ENCODE data around the gene SART1.
A peak's percentile ranks its signal among the peaks of the same experiment; 100 is the strongest.
"Not testable (repeated sequence)": the region's sequence is repeated elsewhere in the genome, so short reads cannot be mapped to it uniquely, and the experiment has no call there.

The SART1 gene

DNA sequence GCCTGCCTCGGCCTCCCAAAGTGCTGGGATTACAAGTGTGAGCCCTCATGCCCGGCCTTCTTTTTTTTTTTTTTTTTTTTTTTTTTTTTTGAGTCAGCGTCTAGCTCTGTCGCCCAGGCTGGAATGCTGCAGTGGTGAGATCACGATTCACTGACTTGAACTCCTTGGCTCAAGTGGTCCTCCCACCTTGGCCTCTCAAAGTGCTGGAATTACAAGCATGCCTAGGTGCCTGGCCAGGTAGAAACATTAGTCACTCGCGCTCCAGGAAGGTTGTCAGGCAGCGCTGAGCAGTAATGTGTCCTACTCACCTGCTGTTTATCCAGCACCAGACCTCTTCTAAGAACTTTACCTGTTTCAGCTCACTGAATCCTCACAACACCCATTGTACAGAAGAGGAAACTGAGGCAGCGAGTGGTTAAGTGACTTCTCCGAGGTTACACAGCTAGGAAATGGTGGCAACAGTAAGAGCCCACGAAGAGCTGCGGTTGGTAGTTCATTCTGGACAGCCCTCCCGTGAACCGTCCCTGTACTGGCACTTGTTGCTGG, 49.8 kb downstream of the SART1 start:
- DNase-seq = peak in 1 of 10 donors; percentile 14
- intact Hi-C loops (cut with DNase I) = no loop called here

DNA sequence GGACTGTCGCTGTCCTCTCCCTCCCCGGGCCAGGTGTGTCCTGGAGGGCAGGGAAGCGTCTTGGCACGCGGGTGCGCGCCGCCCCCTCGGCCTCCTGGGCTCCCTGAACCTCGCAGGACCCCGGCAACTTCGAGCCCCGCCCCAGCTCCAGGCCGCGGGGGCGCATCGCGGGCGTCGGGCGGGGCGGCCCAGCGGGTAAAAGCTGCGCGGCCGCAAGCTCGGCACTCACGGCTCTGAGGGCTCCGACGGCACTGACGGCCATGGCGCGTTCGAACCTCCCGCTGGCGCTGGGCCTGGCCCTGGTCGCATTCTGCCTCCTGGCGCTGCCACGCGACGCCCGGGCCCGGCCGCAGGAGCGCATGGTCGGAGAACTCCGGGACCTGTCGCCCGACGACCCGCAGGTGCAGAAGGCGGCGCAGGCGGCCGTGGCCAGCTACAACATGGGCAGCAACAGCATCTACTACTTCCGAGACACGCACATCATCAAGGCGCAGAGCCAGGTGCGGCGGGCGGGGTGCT, 50.3 kb downstream of the SART1 start, which contains the start of gene CST6:
Gene CST6, plus strand, starts transcription at position 224 of the 519 bp plus-strand sequence. Its CDS starts 37 bp downstream, at position 261.
- DNase-seq = peak in 2 of 10 donors; percentile 65 to 67
- intact Hi-C loops (cut with DNase I) = no loop called here

DNA sequence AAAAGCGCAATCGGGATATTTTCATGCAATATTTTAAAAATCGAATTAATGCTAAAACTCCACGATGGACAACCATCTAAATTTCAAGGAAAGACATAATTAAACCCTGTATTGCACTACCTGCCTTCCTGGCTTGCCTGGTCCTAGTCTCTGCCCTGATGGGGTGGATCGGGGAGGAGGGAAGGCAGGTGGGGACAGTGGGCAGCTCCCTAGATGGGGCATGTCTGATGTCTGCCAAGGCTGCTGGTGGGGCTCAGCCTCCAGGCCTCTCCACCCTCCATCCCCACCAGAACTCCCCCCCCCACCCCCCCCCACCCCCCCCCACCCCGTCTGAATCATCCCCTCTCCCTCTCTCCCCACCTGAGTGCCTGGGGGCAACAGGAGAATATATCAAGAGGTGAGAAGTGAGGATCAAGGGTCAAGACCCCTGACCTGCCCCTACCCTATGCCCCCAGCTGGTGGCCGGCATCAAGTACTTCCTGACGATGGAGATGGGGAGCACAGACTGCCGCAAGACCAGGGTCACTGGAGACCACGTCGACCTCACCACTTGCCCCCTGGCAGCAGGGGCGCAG, 50.9 kb downstream of the SART1 start:
- DNase-seq = peak in 1 of 10 donors; percentile 31
- intact Hi-C loops (cut with DNase I) = no loop called here

DNA sequence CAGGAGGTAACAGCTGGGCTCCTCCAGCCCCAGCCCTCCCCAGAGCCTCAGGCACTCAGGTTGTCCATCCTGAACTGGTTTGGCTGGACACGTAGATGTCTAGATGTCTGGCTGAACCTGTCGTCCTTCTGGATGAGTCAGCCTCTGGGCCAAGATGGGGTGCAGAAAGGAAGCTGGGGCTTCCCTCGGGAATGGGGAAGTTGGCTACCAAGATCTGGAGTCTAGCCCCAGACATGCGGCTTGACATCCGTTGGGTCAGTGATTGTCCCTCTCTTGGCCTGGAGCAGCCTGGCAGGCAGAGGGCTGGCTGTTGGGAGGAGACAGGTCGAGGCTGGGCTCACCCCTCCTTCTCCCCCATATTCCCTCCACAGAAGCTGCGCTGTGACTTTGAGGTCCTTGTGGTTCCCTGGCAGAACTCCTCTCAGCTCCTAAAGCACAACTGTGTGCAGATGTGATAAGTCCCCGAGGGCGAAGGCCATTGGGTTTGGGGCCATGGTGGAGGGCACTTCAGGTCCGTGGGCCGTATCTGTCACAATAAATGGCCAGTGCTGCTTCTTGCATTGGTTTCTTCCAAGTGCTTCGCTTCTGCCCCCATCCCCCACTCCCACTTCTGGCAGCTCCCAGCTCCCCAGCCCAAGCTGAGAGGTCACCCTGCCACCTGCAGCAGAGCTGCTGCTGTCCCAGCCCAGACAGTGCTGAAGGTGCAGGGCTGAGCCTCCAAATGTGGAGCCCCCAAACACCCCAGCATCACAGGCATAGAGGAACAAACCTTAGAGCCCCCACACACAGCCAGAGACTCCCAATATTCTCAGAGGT, 51.6 kb downstream of the SART1 start:
- peak in 2 of 10 donors; percentile 26 to 67 for DNase-seq
- intact Hi-C loops (cut with DNase I) = no loop called here

DNA sequence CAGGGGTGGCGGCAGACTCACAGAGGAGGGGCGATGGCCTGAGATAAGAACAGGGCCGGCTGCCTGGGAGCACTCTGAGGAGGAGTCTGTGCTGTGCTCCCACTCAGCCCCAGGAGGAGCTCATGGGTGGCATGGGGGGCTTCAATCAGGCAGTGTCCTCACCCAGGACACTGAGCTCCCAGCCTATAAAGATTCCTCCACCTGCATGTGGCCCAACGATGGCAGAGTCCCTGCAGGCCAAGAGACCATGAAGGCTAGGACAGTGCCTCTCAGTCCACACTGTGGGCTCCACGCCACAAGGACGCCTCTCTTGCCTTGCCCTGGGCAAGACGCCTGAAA, 52.2 kb downstream of the SART1 start:
- intact Hi-C loops (cut with DNase I) = no loop called here
- peak in 2 of 10 donors; percentile 22 to 51 for DNase-seq

DNA sequence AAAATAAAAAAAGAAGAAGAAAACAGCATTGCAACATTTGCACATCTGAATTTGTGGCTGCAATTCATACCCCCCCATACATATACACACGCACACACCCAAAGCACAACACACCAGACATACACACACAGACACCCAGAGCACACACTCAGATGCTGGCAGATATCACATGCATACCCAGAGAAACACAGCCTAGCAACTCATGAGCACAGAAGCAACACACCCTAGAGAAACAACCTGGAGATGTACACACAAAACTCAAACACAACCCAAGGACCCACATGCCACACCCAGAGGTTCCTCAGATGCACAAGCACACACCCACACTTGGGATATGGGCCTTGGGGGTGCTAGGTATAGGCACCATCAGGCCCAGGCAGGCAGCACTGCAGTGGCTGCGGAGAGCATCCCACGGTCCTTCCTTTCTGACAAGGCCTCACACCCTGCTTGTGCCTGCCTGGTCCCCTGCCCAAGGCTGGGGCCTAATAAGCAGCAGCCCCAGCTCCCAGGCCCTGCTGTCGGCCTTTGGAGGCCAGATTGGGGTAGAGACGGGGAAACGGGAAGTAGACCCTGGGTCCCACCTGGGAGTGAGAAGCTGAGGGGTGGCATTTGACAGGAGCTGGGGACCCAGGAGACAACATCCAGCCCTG, 53.4 kb downstream of the SART1 start:
- peak in 1 of 10 donors; percentile 62 for DNase-seq
- intact Hi-C loops (cut with DNase I) = no loop called here

DNA sequence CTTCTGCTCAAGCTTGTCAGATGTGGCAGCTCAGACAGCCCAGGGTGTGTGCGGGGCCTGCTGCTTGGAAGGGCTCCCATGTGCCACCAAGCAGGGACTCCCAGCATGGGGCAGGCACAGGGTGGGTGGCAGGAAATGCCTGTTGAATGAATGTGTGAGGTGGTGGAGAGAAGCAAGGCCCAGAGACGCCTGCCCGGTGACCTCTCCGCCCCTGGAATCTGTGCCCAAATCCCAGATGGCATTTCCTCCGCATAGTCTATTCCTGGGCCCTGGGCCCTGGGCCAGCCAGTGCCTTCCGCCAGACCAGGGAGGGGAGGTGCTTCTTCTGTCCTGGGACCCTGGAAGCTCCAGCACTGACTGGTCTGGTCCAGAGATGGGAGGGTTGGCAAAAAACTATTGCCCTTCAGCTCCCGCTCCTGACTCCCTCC, 53.9 kb downstream of the SART1 start:
- DNase-seq = peak in 1 of 10 donors; percentile 55
- intact Hi-C loops (cut with DNase I) = no loop called here

DNA sequence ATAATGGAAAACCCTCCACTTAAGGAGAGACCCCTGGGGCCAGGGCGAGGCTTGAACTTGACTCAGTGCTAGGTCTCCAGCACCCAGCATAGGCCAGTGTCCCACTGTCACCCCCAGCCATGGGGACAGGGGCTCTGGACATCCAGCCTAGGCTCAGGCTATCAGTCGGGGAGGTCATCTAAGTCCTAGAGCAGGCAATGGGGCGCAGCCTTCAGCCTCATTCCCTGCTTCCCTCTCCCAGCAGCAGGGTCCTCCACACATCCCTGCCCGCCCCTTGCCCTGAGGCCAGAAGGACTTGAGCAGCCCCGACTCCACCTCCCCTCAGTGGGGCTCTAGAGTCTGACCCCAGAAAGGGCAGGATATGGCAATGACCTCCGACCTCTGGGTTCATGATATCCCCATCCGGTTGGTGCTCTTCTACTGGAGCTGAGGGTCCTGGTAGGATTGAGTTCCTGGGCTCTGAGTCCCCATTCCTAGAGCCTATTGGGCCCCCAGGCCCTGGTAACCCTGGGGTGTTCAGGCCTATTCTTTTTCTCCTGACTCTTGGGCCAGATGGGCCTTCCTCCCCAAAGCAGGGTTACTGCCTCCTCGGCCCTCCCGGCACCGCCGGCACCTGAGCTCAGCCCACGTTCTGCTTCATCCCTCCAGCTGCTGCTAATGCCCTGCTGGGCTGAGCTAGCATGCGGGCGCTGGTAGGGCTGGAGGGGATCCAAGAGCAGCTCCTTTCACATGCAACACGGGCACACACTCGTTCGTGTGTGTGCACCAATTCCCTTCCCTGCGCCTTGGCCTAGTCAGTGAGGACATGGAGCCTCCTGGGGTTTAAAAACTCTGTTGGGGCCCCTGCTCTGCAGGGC, 54.6 kb downstream of the SART1 start:
- intact Hi-C loops (cut with DNase I) = no loop called here

DNA sequence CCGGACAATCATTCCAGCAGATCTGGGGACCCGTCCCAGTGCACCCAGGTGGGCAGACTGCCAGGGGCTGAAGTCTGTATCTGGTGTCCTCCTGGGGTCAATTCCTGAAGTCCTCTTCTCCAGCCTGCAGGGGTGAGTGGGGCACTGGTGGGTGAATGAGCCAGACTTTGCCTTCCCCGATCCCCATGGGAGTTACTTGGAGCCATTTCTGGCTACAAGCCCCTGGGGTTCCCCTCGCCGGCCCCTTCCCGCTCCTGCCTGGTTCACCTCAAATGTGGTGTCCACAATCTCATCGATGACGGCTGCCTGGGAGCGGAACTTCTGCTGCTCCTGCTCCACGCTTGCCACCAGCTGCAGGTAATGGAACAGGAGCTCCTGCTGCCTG, 55.3 kb downstream of the SART1 start:
- DNase-seq = peak in 2 of 10 donors; percentile 67 to 85
- intact Hi-C loops (cut with DNase I) = no loop called here

More for the DNA sequence above, 54.6 kb downstream of the SART1 start:
- peak in 3 of 10 donors; percentile 50 to 68 (median 61) for DNase-seq

DNA sequence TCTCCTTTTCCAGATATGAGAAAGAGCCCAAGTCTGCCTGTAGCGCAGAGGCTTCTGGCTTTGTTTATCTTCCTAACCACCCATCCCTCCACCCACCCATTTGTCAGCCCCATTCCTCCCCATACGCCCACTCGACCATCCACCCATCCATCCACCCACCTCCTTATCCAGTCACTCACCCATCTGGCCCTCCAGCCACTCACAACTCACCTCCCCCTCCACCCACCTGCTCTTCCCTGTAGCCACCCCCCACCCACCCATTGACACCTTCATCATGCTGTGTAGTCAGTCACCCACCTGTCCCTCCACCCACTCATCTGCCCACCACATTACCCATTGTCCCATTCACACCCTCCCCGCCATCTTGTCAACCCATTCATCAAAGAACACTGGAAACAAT, 55.8 kb downstream of the SART1 start:
- DNase-seq = peak in 2 of 10 donors; percentile 5 to 34
- intact Hi-C loops (cut with DNase I) = no loop called here

DNA sequence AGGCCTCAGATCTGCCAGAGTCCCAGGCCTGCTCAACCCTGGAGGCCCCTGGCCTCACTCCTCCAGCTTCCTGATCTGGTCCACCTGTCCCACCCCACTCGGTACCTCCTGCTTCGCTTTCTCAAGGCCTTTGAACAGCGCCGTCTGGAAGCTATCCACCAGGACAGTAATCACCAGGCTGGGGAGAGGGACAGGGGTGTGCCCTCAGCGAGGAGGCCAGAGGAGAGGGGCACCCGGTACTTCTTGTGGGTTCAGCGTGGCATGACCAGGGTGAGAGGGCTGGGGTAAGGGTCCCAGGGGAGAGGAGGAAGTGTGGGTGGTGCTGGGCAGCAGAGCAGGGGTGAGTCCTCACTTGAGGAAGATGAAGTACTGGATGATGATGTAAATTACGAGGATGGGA, 58.7 kb downstream of the SART1 start:
- intact Hi-C loops (cut with DNase I) = no loop called here
- DNase-seq = no peak

DNA sequence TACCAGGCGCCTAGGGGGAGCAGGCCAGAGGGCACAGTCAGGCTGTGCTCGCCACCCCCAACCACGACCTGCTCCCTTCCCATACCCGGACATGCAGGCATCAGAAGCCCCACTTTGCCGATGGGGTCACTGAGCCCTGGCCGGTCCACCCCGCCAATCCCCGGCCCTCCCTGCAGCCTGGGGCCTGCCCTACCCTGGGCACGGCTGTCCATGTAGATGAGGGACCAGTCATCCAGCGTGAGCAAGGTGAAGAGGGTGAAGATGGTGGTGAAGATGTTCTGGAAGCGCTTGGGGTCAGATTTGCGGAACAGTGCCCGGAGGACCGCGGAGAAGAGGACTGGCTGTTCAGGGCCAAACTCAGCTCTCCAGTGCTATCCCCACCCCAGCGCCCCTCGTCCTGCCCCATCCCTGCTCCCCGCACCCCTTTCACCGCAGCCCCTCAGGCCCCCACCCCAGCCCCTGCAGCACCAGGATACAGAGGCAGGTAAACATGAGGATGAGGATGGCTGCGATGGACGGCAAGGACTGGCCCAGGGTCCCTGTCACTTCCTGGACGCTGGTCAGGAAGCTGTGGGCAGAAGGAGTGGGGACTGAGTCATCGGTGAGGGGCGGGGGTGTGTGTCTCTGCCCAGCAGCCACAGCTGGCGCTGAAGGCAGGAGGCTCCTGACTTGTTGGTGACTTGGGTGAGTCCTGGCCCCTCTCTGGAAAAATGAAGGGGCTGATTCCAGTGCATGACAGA, 59.3 kb downstream of the SART1 start:
- intact Hi-C loops (cut with DNase I) = no loop called here
- DNase-seq = peak in 1 of 10 donors; percentile 81

DNA sequence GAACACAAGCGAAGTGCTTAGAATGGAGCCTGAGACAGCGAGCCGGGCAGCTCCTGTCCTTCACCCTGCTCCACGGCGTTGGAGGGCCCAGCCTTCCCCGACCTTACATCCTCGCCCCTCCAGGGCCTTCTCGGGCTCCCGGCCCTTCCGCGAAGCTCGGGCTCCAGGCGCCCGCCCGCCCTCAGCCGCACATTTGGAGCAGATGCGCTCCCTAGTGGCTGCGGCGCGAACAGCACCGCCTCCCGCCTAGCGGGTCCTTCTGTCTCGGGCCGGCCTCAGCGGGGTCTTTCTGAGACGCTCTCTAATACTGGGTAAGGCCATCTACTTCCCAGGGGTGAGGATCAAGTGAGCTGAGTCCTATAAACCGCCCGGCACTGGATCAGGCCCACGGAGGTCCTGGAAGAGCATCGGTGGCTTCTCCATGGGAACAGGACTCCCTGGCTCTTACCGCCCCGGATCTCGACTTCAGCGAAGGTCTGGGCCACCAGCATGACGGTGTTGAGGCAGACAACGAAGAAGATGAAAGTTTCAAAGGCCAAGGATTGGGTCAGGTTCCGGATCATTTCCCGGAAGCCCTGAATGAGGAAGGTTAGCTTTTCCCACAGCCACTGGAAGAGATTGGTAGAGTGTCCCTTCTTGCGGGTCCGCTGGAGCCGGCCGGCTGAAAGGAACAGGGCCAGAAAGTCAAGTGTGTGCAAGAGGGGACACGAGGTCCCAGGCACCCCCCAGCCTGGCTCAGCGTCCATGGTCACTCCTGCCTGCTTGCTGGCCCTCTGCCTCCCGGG, 61.1 kb downstream of the SART1 start:
- intact Hi-C loops (cut with DNase I) = no loop called here
- peak; percentile 28 to 94 (median 73) for DNase-seq

DNA sequence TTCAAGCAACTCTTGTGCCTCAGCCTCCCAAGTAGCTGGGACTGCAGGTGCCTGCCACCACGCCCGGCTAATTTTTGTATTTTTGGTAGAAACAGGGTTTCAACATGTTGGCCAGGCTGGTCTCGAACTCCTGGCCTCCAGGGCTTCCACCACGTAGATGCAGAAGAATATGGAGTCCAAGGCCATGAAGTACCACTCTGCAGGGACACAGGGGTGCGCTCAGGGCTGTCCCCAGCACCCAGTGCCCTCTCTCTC, 61.6 kb downstream of the SART1 start:
- peak in 1 of 10 donors; percentile 70 for DNase-seq
- intact Hi-C loops (cut with DNase I) = not testable (repeated sequence)

DNA sequence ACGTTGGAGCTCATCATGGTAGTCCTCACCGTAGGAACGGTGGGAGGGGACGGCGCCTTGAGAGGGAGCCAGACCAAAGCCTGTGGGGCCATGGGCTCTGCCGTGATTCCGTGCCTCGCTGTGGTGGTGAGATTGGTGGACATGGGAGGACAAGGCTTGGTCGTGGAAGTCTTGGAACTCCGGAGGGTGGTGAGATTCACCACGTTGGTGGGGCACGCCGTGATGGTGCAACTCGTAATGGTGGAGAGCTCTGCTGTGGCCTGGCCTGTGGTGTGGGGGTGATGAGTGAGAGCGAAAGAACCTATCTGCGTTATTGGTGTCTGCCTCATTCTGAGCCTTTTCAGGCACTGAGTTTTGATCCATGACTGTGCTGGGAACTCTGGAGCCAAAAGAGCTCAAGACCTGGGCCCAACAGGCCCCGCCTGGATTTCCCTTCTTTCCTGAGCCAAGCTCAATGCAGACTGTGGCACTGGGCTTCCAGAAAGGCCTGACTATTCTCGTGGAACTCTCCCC, 64.5 kb downstream of the SART1 start, which contains the start of gene CATSPER1:
Gene CATSPER1, minus strand, starts transcription at position 463 of the 513 bp plus-strand sequence. Its CDS starts 100 bp downstream, at position 363.
- no peak for DNase-seq

More for the DNA sequence above, 64.5 kb downstream of the SART1 start, which contains the start of gene CATSPER1:
- intact Hi-C loops (cut with DNase I) = no loop called here

Measured in posterior cingulate gyrus (tissue), 11 donors.